ENCODE results near the gene CENATAC.
"Not testable (repeated sequence)": the region's sequence is repeated elsewhere in the genome, so short reads cannot be mapped to it uniquely, and the experiment has no call there.

Gene CENATAC

GRCh38 chr11:118997627-118998387 is at the start of gene CENATAC:
TSS of gene CENATAC (plus strand) at chr11:118998138. CDS start at chr11:118998198, 60 bp downstream.
- H3K27ac ChIP-seq, result peak within 1 kb of the TSS; percentile 79
- no peak for TF ChIP-seq CTCF (conservative IDR thresholded peaks at IDR 0.05)

DNA sequence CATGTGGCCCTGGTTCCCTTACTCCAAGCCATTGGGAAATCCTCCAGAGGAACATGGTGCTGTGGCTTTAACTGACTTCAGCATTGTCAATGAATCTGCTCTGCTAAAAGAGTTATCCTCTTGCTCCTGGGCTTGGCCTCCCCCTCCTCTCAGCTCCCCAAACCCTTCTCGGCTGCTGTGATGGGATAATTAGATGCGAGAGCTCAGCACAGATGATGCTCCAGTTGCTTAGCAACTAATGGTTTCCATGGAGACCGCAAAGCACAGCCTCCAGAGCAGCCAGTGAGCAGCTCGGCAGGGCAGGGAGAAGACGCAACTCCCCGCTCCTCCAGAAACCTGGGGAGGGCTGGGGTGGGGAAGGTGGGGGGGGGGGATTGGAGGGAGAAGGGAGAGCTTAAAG is 44.7 kb upstream of the CENATAC start:
- TF ChIP-seq CTCF (conservative IDR thresholded peaks at IDR 0.05), result no peak
- no peak overlapping the region for H3K27ac ChIP-seq

- H3K27ac ChIP-seq, result not testable (repeated sequence)
These were observed 44.0 kb upstream of the CENATAC start for GRCh38 chr11:118953976-118954375.

- TF ChIP-seq CTCF (conservative IDR thresholded peaks at IDR 0.05), result peak; percentile 97
- no peak within 1 kb of the TSS for H3K27ac ChIP-seq
These were observed 41.7 kb upstream of the CENATAC start, which contains the start of gene UPK2 for GRCh38 chr11:118956094-118956846. TSS of gene UPK2 (plus strand) at chr11:118956298. CDS start at chr11:118956351, 53 bp downstream.

DNA sequence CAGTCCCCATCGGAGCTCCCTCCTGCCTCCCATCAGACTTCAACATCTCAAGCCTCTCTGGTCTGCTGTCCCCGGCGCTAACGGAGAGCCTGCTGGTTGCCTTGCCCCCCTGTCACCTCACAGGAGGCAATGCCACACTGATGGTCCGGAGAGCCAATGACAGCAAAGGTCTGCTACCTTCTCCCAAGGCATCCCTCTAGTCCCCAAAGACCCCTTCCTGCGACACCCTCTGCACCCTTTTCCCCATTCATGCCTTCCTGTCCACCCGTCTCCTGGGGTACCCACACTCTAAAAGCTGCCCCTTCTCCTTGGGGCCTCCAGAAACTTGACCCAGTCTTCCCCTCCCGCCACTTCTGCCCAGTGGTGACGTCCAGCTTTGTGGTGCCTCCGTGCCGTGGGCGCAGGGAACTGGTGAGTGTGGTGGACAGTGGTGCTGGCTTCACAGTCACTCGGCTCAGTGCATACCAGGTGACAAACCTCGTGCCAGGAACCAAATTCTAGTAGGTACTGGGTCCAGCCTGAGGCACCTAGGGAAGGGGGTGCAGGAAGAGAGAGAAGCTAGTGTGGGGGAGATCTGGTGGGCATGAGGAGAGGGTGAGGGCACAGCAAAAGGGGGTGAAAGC is 41.0 kb upstream of the CENATAC start:
- no peak; the same call in none of the 2 replicates for TF ChIP-seq CTCF (conservative IDR thresholded peaks at IDR 0.05)
- no peak overlapping the region for H3K27ac ChIP-seq

GRCh38 chr11:118957549-118957948 is 40.4 kb upstream of the CENATAC start:
- no peak overlapping the region for H3K27ac ChIP-seq
- TF ChIP-seq CTCF (conservative IDR thresholded peaks at IDR 0.05), result no peak

- no peak for TF ChIP-seq CTCF (conservative IDR thresholded peaks at IDR 0.05)
These were observed 40.0 kb upstream of the CENATAC start for GRCh38 chr11:118957968-118958367.

More at GRCh38 chr11:118957968-118958367, 40.0 kb upstream of the CENATAC start:
- no peak overlapping the region for H3K27ac ChIP-seq

Measured in VCaP (cell line).